Mesendoderm (in vitro differentiated cells): ENCODE results near the gene TANC1.

ENCODE experiments used
- DNase-seq: peaks from one replicate; pipeline ENCODE4 v3.0.0; 2013
- H2AK5ac ChIP-seq: 2 replicates; pipeline ENCODE4 v1.6.1; 2013; ENCODE audit warnings: low read length, inconsistent platforms
- H2BK120ac ChIP-seq: 2 replicates; pipeline ENCODE4 v1.6.1; 2013; ENCODE audit warnings: low read depth, mild to moderate bottlenecking, low read length, moderate library complexity, mixed read lengths
- H2BK15ac ChIP-seq: replicated peaks from 2 replicates; pipeline ENCODE4 v1.6.1; 2013; ENCODE audit warnings: low read depth, mild to moderate bottlenecking, moderate library complexity
- H2BK5ac ChIP-seq: 2 replicates; pipeline ENCODE4 v1.6.1; 2013; ENCODE audit warnings: low read length, inconsistent platforms
- H3K18ac ChIP-seq: 2 replicates; pipeline ENCODE4 v1.6.1; 2013; ENCODE audit warnings: mild to moderate bottlenecking, low read length, mixed read lengths
- H3K23ac ChIP-seq: one replicate; pipeline ENCODE4 v1.6.1; 2013; ENCODE audit warnings: low read length
- H3K27ac ChIP-seq: 2 replicates; pipeline ENCODE4 v1.5.1; 2013; ENCODE audit warnings: low read depth, mild to moderate bottlenecking, inconsistent platforms, low read length, moderate library complexity
- H3K27me3 ChIP-seq: 2 replicates; pipeline ENCODE4 v1.6.1; 2013; ENCODE audit warnings: low read length, control low read depth, mild to moderate bottlenecking, inconsistent platforms; ENCODE audit not compliant: insufficient read depth, poor library complexity
- H3K36me3 ChIP-seq: 2 replicates; pipeline ENCODE4 v1.6.1; 2013; ENCODE audit warnings: low read length, inconsistent platforms; ENCODE audit not compliant: control insufficient read depth, insufficient read depth
- H3K4ac ChIP-seq: one replicate; pipeline ENCODE4 v1.6.1; 2013; ENCODE audit warnings: low read depth, mild to moderate bottlenecking, low read length, moderate library complexity
- H3K4me1 ChIP-seq: 2 replicates; pipeline ENCODE4 v1.6.1; 2013; ENCODE audit warnings: low read depth, low read length, inconsistent platforms; ENCODE audit not compliant: control insufficient read depth
- H3K4me2 ChIP-seq: 2 replicates; pipeline ENCODE4 v1.6.1; 2013; ENCODE audit warnings: low read length
- H3K4me3 ChIP-seq: 2 replicates; pipeline ENCODE4 v1.5.1; 2013; ENCODE audit warnings: mild to moderate bottlenecking, low read length
- H3K56ac ChIP-seq: one replicate; pipeline ENCODE4 v1.6.1; 2013; ENCODE audit warnings: low read length
- H3K79me1 ChIP-seq: 2 replicates; pipeline ENCODE4 v1.6.1; 2013; ENCODE audit warnings: low read length, inconsistent platforms
- H3K79me2 ChIP-seq: 2 replicates; pipeline ENCODE4 v1.6.1; 2013; ENCODE audit warnings: mild to moderate bottlenecking, low read length; ENCODE audit not compliant: control insufficient read depth, insufficient read depth
- H3K9ac ChIP-seq: 2 replicates; pipeline ENCODE4 v1.6.1; 2013; ENCODE audit warnings: low read length, inconsistent platforms
- H4K5ac ChIP-seq: one replicate; pipeline ENCODE4 v1.6.1; 2013; ENCODE audit warnings: low read length
- H4K8ac ChIP-seq: one replicate; pipeline ENCODE4 v1.6.1; 2013; ENCODE audit warnings: low read depth, mild to moderate bottlenecking, control low read depth, low read length, moderate library complexity
- WGBS: extraction: QIAGEN DNeasy Blood & Tissue Kit; methylation state at CpG from one replicate; pipeline ENCODE4 v1.1.7; 2013; ENCODE audit warnings: low lambda C conversion rate, missing lambda C conversion rate; ENCODE audit not compliant: insufficient coverage; ENCODE audit errors: extremely low coverage; 5-methylcytosine and 5-hydroxymethylcytosine counted together

TANC1 gene

DNA sequence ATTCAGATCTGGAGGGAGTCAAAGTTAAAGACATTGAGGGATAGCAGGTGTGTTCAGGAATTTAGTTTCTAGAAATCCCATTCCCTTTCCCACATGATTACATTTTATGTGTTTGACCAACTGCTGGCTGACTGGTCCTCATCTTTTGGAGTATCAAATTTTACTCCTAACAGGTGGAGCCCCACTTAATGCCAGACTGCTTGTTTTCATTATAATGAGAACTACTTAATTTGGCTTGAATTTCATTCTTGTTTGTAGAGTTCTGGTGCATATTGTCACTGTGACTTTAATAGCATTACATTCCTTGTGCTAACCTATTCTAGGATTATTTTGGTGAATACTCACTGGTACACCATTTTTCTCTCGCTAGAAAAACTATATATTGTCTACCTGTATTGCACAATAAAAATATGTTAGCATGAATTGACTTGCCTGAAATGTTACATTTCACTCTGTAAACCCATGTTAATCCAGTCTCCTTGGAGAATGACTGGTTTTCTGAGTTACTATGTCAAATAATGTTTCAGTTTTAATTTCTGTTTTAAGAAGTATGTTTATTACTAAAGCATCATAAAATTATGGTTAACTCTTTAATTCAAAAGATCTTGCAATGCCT is 98.2 kb downstream of the TANC1 start:
- no CpG with 5 or more reads among the region's 1 CpG for WGBS

DNA sequence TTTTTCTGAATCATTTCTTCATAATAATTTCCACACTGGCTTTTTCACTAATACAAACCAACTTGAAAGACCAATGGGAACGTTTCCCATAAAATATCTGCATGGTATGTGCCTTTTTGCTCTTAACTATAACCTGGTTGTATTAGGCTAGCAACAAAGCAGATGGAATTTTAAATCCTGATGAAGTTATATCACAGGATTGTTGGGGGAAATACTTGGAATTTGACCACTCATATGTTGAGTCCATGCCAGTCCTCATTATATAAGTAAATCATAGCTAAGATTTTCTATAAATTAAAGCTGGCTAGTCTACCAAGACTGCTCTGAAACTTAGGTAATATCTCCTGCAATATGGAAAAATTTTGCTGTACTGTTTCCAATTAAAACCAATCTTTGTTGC is 99.5 kb downstream of the TANC1 start:
- no peaks in the 10 kb centered on the region for H3K79me2 ChIP-seq
- H3K27ac ChIP-seq, result no peak overlapping the region
- H3K4me3 ChIP-seq, result no peak overlapping the region
- no peaks in the 10 kb centered on the region for H3K27me3 ChIP-seq
- no peak for DNase-seq
- peaks cover 8% of the 10 kb centered on the region for H3K4me1 ChIP-seq
- H3K9ac ChIP-seq, result no peak overlapping the region
- no peak overlapping the region for H4K5ac ChIP-seq
- no peak overlapping the region for H2BK120ac ChIP-seq
- no peaks in the 10 kb centered on the region for H3K36me3 ChIP-seq
- H3K18ac ChIP-seq, result no peak overlapping the region
- no peak overlapping the region for H3K23ac ChIP-seq
- H2BK15ac ChIP-seq, result no peak overlapping the region
- no peak overlapping the region for H4K8ac ChIP-seq
- H3K4ac ChIP-seq, result no peak overlapping the region
- H2AK5ac ChIP-seq, result no peak overlapping the region
- no CpG with 5 or more reads among the region's 1 CpG for WGBS
- H3K79me1 ChIP-seq, result no peaks in the 10 kb centered on the region
- H2BK5ac ChIP-seq, result no peak overlapping the region
- H3K4me2 ChIP-seq, result no peak overlapping the region
- no peak overlapping the region for H3K56ac ChIP-seq

More for the DNA sequence above, 98.2 kb downstream of the TANC1 start:
- no peak overlapping the region for H4K8ac ChIP-seq
- no peaks in the 10 kb centered on the region for H3K79me1 ChIP-seq
- H3K18ac ChIP-seq, result no peak overlapping the region
- H2BK5ac ChIP-seq, result no peak overlapping the region
- no peak overlapping the region for H3K4ac ChIP-seq
- no peaks in the 10 kb centered on the region for H3K79me2 ChIP-seq
- H2BK15ac ChIP-seq, result no peak overlapping the region
- no peak overlapping the region for H3K4me3 ChIP-seq
- no peak overlapping the region for H3K27ac ChIP-seq
- no peak overlapping the region for H2AK5ac ChIP-seq
- H3K36me3 ChIP-seq, result no peaks in the 10 kb centered on the region
- no peak overlapping the region for H2BK120ac ChIP-seq
- H3K27me3 ChIP-seq, result no peaks in the 10 kb centered on the region
- H4K5ac ChIP-seq, result no peak overlapping the region
- no peak overlapping the region for H3K23ac ChIP-seq
- H3K9ac ChIP-seq, result no peak overlapping the region
- peaks cover 8% of the 10 kb centered on the region for H3K4me1 ChIP-seq
- no peak overlapping the region for H3K4me2 ChIP-seq
- no peak overlapping the region for H3K56ac ChIP-seq
- no peak for DNase-seq

DNA sequence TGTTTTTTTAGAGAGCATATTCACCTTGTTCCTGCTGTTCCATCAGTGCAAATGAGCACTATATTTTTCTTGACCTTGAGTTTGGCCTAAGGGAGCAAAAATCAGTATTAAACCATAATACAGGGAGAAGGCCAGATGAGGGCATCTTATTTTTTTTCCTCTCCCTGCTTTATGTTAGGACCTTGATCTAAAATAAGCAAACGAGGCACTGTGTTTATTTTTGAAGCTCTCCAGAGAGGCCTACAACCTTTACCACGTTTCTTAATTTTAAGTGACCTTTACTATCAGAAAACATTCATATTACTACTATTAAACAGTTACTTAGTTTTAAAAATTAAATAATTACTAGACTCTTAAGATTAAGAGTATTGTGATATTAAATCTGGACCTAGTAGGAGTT is 100.8 kb downstream of the TANC1 start:
- Histone ChIP-seq H3K4me2 (no peak overlapping the region), H2BK15ac (no peak overlapping the region), H2BK5ac (no peak overlapping the region), H3K27ac (no peak overlapping the region), H3K9ac (no peak overlapping the region), H3K4ac (no peak overlapping the region), H3K18ac (no peak overlapping the region), H4K8ac (no peak overlapping the region), H3K36me3 (no peaks in the 10 kb centered on the region), H3K23ac (no peak overlapping the region), H3K4me3 (no peak overlapping the region), H3K4me1 (peaks cover 8% of the 10 kb centered on the region), H3K79me2 (no peaks in the 10 kb centered on the region), H2AK5ac (no peak overlapping the region), H3K79me1 (no peaks in the 10 kb centered on the region), H3K56ac (no peak overlapping the region), H3K27me3 (no peaks in the 10 kb centered on the region), H2BK120ac (no peak overlapping the region), H4K5ac (no peak overlapping the region)
- no CpG with 5 or more reads among the region's 2 CpGs for WGBS
- no peak for DNase-seq

DNA sequence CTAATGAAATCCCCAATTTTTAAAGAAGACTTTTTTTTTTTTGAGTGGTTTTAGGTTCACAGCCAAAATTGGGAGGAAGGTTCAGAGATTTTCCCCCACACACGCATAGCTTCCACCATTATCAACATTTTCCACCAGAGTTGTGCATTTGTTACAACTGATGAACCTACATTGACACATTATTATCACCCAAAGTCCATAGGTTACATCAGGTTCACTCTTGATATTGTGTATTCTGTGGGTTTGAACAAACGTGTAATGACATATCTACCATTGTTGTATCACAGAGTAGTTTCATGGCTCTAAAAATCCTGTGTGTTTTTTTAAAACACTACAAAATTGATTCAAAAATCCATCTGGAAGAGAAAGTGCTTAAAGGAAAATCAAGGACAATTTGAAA is 101.8 kb downstream of the TANC1 start:
- no peak overlapping the region for H2BK120ac ChIP-seq
- H4K8ac ChIP-seq, result no peak overlapping the region
- no peak overlapping the region for H3K4me3 ChIP-seq
- no peak overlapping the region for H3K18ac ChIP-seq
- no peaks in the 10 kb centered on the region for H3K36me3 ChIP-seq
- no peak overlapping the region for H2BK15ac ChIP-seq
- no peak overlapping the region for H2AK5ac ChIP-seq
- peaks cover 2% of the 10 kb centered on the region for H3K4me1 ChIP-seq
- no peak overlapping the region for H3K56ac ChIP-seq
- H3K4ac ChIP-seq, result no peak overlapping the region
- no peak for DNase-seq
- H3K4me2 ChIP-seq, result no peak overlapping the region
- WGBS, result no CpG with 5 or more reads among the region's 2 CpGs
- no peaks in the 10 kb centered on the region for H3K27me3 ChIP-seq
- H2BK5ac ChIP-seq, result no peak overlapping the region
- no peak overlapping the region for H4K5ac ChIP-seq
- H3K79me1 ChIP-seq, result no peaks in the 10 kb centered on the region
- no peak overlapping the region for H3K27ac ChIP-seq
- H3K23ac ChIP-seq, result no peak overlapping the region
- no peaks in the 10 kb centered on the region for H3K79me2 ChIP-seq
- no peak overlapping the region for H3K9ac ChIP-seq

DNA sequence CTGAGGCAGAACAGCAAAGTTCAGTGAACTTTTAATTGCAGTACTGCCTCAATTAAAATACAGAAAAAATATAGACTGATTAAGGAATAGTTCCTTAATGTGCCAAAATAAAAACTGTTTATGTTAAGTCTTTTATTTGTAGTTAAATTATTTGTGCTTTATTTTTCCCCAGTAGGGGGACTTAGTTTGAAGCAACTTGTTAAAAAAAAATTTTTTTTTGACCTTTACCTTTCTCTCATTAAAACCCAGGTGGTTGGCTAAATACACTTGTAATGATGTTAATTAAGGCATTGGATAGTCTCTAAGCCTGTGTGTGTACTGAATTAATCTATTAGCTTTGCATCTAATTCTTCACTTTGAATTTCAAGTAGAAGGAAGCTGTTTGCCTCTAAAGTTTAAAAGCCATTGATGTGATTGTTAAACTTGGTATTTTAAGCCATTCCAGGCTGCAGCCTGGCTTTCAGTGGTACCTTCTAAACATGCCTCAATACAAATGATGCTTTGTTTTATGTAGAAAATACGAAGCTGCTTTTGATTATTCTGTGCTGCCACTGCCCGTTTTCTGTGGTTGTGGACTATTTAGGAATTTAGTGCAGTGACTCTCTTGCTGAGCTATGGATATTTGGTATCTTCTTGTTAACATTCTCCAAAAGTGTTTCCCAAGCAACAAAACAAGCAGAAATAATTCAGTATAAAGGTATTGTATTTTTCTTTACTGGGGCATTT is 102.9 kb downstream of the TANC1 start:
- no peak overlapping the region for H4K5ac ChIP-seq
- H4K8ac ChIP-seq, result no peak overlapping the region
- no peak overlapping the region for H3K56ac ChIP-seq
- H3K79me2 ChIP-seq, result no peaks in the 10 kb centered on the region
- no peaks in the 10 kb centered on the region for H3K27me3 ChIP-seq
- H3K9ac ChIP-seq, result no peak overlapping the region
- WGBS, result no CpG with 5 or more reads among the region's 2 CpGs
- H3K79me1 ChIP-seq, result no peaks in the 10 kb centered on the region
- no peak overlapping the region for H2BK15ac ChIP-seq
- no peak overlapping the region for H2BK5ac ChIP-seq
- no peak overlapping the region for H3K27ac ChIP-seq
- H3K4me2 ChIP-seq, result no peak overlapping the region
- H3K23ac ChIP-seq, result no peak overlapping the region
- H3K4me1 ChIP-seq, result no peaks in the 10 kb centered on the region
- no peak overlapping the region for H2BK120ac ChIP-seq
- H3K36me3 ChIP-seq, result no peaks in the 10 kb centered on the region
- H3K4me3 ChIP-seq, result no peak overlapping the region
- H3K4ac ChIP-seq, result no peak overlapping the region
- no peak overlapping the region for H3K18ac ChIP-seq
- no peak overlapping the region for H2AK5ac ChIP-seq
- no peak for DNase-seq

DNA sequence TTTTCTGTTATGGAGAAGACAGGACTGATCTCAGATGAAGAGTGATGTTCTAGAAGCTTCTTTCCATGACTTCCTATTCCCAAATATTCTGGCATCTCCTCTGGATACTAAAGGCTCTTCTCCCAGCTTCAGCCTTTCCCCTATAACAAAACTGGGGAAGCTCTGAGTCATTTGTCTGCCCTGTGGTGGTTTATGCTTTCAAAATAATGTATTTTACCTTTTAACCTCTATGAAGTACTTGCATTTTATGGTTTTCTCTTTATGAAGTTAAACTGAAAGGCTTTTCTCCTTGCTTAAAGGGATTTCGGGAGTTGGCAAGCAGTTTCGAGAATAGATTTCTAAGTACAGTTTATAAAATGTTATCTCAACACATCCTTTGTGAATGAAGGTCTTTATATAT is 104.4 kb downstream of the TANC1 start:
- Histone ChIP-seq H4K8ac (no peak overlapping the region), H3K4me1 (no peaks in the 10 kb centered on the region), H2BK5ac (no peak overlapping the region), H3K9ac (no peak overlapping the region), H3K56ac (no peak overlapping the region), H3K18ac (no peak overlapping the region), H3K4me2 (no peak overlapping the region), H3K4me3 (no peak overlapping the region), H3K27me3 (no peaks in the 10 kb centered on the region), H3K23ac (no peak overlapping the region), H3K36me3 (no peaks in the 10 kb centered on the region), H2BK15ac (no peak overlapping the region), H2AK5ac (no peak overlapping the region), H2BK120ac (no peak overlapping the region), H4K5ac (no peak overlapping the region), H3K4ac (no peak overlapping the region), H3K79me2 (no peaks in the 10 kb centered on the region), H3K79me1 (no peaks in the 10 kb centered on the region), H3K27ac (no peak overlapping the region)
- WGBS, result no CpG with 5 or more reads among the region's 2 CpGs
- no peak for DNase-seq
